ENCODE data around the gene MSH3. TPM values are rescaled to one million over a fixed set of nuclear protein-coding genes. Genes with fewer than 3 reads are reported as not detected.

Gene MSH3
- total and polyA plus RNA-seq, 2 donors from 2014 or later: 7.0 to 22.1 TPM

GRCh38 chr5:80916676-80917075 lies 262.2 kb downstream of the MSH3 start:
- Histone ChIP-seq H3K4me1 (ENCODE audit: control insufficient read depth in 2 of 3, insufficient read depth in 2 of 3, low read depth in 1 of 3, low read length in 3 of 3) (no peaks in the 10 kb centered on the region), H3K9ac (ENCODE audit: low read length in 3 of 3) (no peak overlapping the region), H3K27me3 (ENCODE audit: control insufficient read depth, insufficient read depth, low read length) (no peaks in the 10 kb centered on the region), H3K27ac (ENCODE audit: low read depth in 2 of 2, low read length in 2 of 2) (no peak overlapping the region), H3K4me3 (ENCODE audit: low read length in 3 of 3) (no peak overlapping the region), H3K9me3 (ENCODE audit: control insufficient read depth in 2 of 3, insufficient read depth in 1 of 3, low read length in 3 of 3) (peaks cover 0 to 7% (median 0%) of the 10 kb centered on the region in 3 donors), H3K36me3 (ENCODE audit: control insufficient read depth in 2 of 3, insufficient read depth in 3 of 3, low read length in 3 of 3) (no peaks in the 10 kb centered on the region)
- no peak for TF ChIP-seq CTCF (IDR thresholded peaks at IDR 0.05; ENCODE audit: borderline replicate concordance, extremely low read depth, insufficient read depth)
- FAIRE-seq (no peak), DNase-seq (no peak)
- intact Hi-C loops (cut with DNase I): no loop called here

GRCh38 chr5:80917631-80918030 lies 263.2 kb downstream of the MSH3 start:
- intact Hi-C loops (cut with DNase I): no loop called here
- Histone ChIP-seq H3K9me3 (ENCODE audit: control insufficient read depth in 2 of 3, insufficient read depth in 1 of 3, low read length in 3 of 3) (peaks cover 0 to under 1% (median 0%) of the 10 kb centered on the region in 3 donors), H3K27me3 (ENCODE audit: control insufficient read depth, insufficient read depth, low read length) (no peaks in the 10 kb centered on the region), H3K9ac (ENCODE audit: low read length in 3 of 3) (no peak overlapping the region), H3K4me1 (ENCODE audit: control insufficient read depth in 2 of 3, insufficient read depth in 2 of 3, low read depth in 1 of 3, low read length in 3 of 3) (no peaks in the 10 kb centered on the region), H3K27ac (ENCODE audit: low read depth in 2 of 2, low read length in 2 of 2) (no peak overlapping the region), H3K36me3 (ENCODE audit: control insufficient read depth in 2 of 3, insufficient read depth in 3 of 3, low read length in 3 of 3) (no peaks in the 10 kb centered on the region), H3K4me3 (ENCODE audit: low read length in 3 of 3) (no peak overlapping the region)
- TF ChIP-seq CTCF (IDR thresholded peaks at IDR 0.05; ENCODE audit: borderline replicate concordance, extremely low read depth, insufficient read depth): no peak
- no peak for FAIRE-seq
- DNase-seq: peak in 2 of 5 donors; percentile 52 to 64

- no peak for FAIRE-seq
- intact Hi-C loops (cut with DNase I): no loop called here
- H3K4me3 ChIP-seq (ENCODE audit: low read length in 3 of 3): no peak overlapping the region
Measured at GRCh38 chr5:80919678-80920196, 265.3 kb downstream of the MSH3 start.

More at GRCh38 chr5:80919678-80920196, 265.3 kb downstream of the MSH3 start:
- H3K9ac ChIP-seq (ENCODE audit: low read length in 3 of 3): no peak overlapping the region
- TF ChIP-seq CTCF (IDR thresholded peaks at IDR 0.05; ENCODE audit: borderline replicate concordance, extremely low read depth, insufficient read depth): no peak
- H3K36me3 ChIP-seq (ENCODE audit: control insufficient read depth in 2 of 3, insufficient read depth in 3 of 3, low read length in 3 of 3): no peaks in the 10 kb centered on the region
- no peak for DNase-seq
- H3K4me1 ChIP-seq (ENCODE audit: control insufficient read depth in 2 of 3, insufficient read depth in 2 of 3, low read depth in 1 of 3, low read length in 3 of 3): no peaks in the 10 kb centered on the region
- no peaks in the 10 kb centered on the region for H3K27me3 ChIP-seq (ENCODE audit: control insufficient read depth, insufficient read depth, low read length)
- no peaks in the 10 kb centered on the region for H3K9me3 ChIP-seq (ENCODE audit: control insufficient read depth in 2 of 3, insufficient read depth in 1 of 3, low read length in 3 of 3)
- H3K27ac ChIP-seq (ENCODE audit: low read depth in 2 of 2, low read length in 2 of 2): no peak overlapping the region
